Fibroblast of lung (primary cell): ENCODE measurements around the gene ANO7. TPM values are rescaled to one million over a fixed set of nuclear protein-coding genes. Genes with fewer than 3 reads are reported as not detected.

Source experiments
- DNase-seq, 2 donors: peaks; one replicate each; pipeline versions ENCODE4 v3.0.0 to v3.0.0-alpha.2; 2010; ENCODE audit warnings: low read depth in 2 of 2
- H2AFZ ChIP-seq: 2 replicates; pipeline ENCODE4 v1.5.1; 2012; ENCODE audit warnings: low read length, control low read depth, inconsistent platforms
- H3K27ac ChIP-seq: 2 replicates; pipeline ENCODE4 v1.5.1; 2011; ENCODE audit warnings: low read length, control low read depth; ENCODE audit not compliant: insufficient read depth
- H3K27me3 ChIP-seq: 2 replicates; pipeline ENCODE4 v1.5.1; 2011; ENCODE audit warnings: mild to moderate bottlenecking, low read length; ENCODE audit not compliant: control insufficient read depth, insufficient read depth
- H3K36me3 ChIP-seq: 2 replicates; pipeline ENCODE4 v1.5.1; 2011; ENCODE audit warnings: low read length; ENCODE audit not compliant: control insufficient read depth, insufficient read depth
- H3K4me1 ChIP-seq: 2 replicates; pipeline ENCODE4 v1.5.1; 2011; ENCODE audit warnings: low read length; ENCODE audit not compliant: control insufficient read depth, insufficient read depth; ENCODE audit errors: extremely low read depth
- H3K4me2 ChIP-seq: 2 replicates; pipeline ENCODE4 v1.5.1; 2011; ENCODE audit warnings: low read length, control low read depth; ENCODE audit not compliant: insufficient read depth; ENCODE audit errors: extremely low read depth
- H3K4me3 ChIP-seq, 4 experiments: fragments of 200-600 bp in 1 of 4; sonication (generic) in 1 of 4; replicated peaks in 1 of 4; 2 replicates each; pipeline ENCODE4 v1.5.1; 2011 to 2016; ENCODE audit warnings: low read length in 4 of 4, low read depth in 3 of 4, mild to moderate bottlenecking in 3 of 4, control low read depth in 2 of 4, inconsistent platforms in 1 of 4, mixed read lengths in 1 of 4; ENCODE audit not compliant: insufficient read depth in 1 of 4; ENCODE audit errors: control extremely low read depth in 1 of 4
- H3K79me2 ChIP-seq: 2 replicates; pipeline ENCODE4 v1.5.1; 2012; ENCODE audit warnings: mild to moderate bottlenecking, low read length, inconsistent platforms; ENCODE audit not compliant: control insufficient read depth, insufficient read depth
- H3K9ac ChIP-seq: 2 replicates; pipeline ENCODE4 v1.5.1; 2011; ENCODE audit warnings: mild to moderate bottlenecking, low read length, control low read depth; ENCODE audit not compliant: insufficient read depth
- H3K9me3 ChIP-seq: 2 replicates; pipeline ENCODE4 v1.5.1; 2012; ENCODE audit warnings: low read depth, low read length; ENCODE audit not compliant: control insufficient read depth, insufficient read depth
- H4K20me1 ChIP-seq: 2 replicates; pipeline ENCODE4 v1.5.1; 2011; ENCODE audit warnings: low read length; ENCODE audit not compliant: control insufficient read depth, insufficient read depth; ENCODE audit errors: extremely low read depth
- EZH2 ChIP-seq: IDR thresholded peaks from 2 replicates; pipeline ENCODE4 v1.5.1; 2012; ENCODE audit warnings: low read length, control low read depth, mild to moderate bottlenecking; ENCODE audit errors: missing control alignments
- polyA plus RNA-seq, 2 donors: library from polyadenylated mRNA; depleted of rRNA in 1 of 2; stranded (reverse) in 1 of 2; unstranded in 1 of 2; fragments of >200 nt; gene quantifications; 2 replicates each; pipeline ENCODE4 v1.2.1, GENCODE V29; 2011 to 2012; ENCODE audit warnings: missing spikeins in 1 of 2
- total RNA-seq: library from RNA; depleted of rRNA; stranded (reverse); fragments of >200 nt; gene quantifications from 2 replicates; pipeline ENCODE4 v1.2.1, GENCODE V29; 2014
- TF ChIP-seq, protein P1 (sequence below), 2 donors: IDR thresholded peaks in 1 of 2; conservative IDR thresholded peaks in 1 of 2; 1 replicate in 1 of 2; 2 replicates in 1 of 2; pipeline ENCODE4 v1.5.1; 2011 to 2012; ENCODE audit warnings: low read length in 2 of 2, control low read depth in 1 of 2, inconsistent platforms in 1 of 2, low read depth in 1 of 2, mild to moderate bottlenecking in 1 of 2

Gene ANO7
- total and polyA plus RNA-seq, 2 donors (not counting 1 experiment from before 2014, with no cell fraction given) = 0.50 TPM

DNA sequence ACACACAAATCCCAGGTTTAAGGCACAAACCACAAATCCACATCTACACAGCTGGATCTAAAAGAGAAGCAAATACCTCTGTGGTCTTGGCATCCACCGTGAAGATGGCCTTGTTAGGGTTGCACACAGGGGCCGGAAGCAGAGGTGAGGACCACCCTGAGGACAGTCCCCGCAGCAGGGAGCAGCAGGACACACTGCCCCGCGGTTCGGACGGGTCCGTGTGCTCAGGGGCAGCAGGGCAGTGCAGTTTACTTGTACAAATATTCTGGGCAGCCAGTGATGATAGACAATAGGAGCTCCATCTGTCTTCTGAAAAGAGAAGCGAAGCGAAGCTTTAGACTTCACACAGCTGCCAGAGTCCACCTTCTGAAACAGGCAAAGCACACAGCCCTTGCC is 48.0 kb upstream of the ANO7 start:
- no peak overlapping the region for H3K4me2 ChIP-seq
- no peaks in the 10 kb centered on the region for H3K27me3 ChIP-seq
- H3K36me3 ChIP-seq = peaks cover 1% of the 10 kb centered on the region
- H3K4me3 ChIP-seq = no peak overlapping the region
- no peak overlapping the region for H3K9ac ChIP-seq
- DNase-seq = no peak
- H3K9me3 ChIP-seq = no peaks in the 10 kb centered on the region
- no peaks in the 10 kb centered on the region for H3K79me2 ChIP-seq
- H4K20me1 ChIP-seq = no peaks in the 10 kb centered on the region
- no peak overlapping the region for H3K27ac ChIP-seq
- no peaks in the 10 kb centered on the region for H3K4me1 ChIP-seq
- TF ChIP-seq, protein P1, sequence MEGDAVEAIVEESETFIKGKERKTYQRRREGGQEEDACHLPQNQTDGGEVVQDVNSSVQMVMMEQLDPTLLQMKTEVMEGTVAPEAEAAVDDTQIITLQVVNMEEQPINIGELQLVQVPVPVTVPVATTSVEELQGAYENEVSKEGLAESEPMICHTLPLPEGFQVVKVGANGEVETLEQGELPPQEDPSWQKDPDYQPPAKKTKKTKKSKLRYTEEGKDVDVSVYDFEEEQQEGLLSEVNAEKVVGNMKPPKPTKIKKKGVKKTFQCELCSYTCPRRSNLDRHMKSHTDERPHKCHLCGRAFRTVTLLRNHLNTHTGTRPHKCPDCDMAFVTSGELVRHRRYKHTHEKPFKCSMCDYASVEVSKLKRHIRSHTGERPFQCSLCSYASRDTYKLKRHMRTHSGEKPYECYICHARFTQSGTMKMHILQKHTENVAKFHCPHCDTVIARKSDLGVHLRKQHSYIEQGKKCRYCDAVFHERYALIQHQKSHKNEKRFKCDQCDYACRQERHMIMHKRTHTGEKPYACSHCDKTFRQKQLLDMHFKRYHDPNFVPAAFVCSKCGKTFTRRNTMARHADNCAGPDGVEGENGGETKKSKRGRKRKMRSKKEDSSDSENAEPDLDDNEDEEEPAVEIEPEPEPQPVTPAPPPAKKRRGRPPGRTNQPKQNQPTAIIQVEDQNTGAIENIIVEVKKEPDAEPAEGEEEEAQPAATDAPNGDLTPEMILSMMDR (conservative IDR thresholded peaks at IDR 0.05 in 1 of 2, IDR thresholded peaks at IDR 0.05 in 1 of 2; ENCODE audit: low read depth in 1 of 2, low read length in 2 of 2) = no peak
- no peak for TF ChIP-seq EZH2
- no peak overlapping the region for H2AFZ ChIP-seq

DNA sequence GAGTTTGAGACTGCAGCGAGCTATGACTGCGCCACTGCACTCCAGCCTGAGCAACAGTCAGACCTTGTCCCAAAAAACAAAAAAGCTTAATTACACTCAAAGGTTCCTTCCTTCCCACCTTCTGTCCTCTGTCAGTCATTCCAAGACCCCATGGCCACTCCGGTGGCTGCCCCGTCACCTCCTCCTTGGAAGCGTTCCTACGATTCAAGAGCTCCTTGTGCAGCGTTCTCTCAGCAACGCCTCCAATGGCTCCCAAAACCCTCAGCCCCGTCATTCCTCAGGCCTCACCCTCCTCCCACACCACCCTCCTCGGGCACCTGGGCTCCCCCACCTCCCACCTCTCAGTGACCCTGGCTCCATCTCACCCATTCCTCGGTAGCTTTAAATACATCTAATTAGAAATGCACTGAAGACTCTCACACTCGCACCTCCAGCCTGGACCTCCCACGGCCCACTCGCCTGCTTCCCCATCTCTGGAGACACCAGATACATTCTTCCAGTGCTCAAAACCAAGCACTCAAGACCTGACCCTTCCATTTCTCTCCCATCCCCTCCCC is 47.2 kb upstream of the ANO7 start:
- TF ChIP-seq EZH2 = no peak
- TF ChIP-seq, protein P1 (conservative IDR thresholded peaks at IDR 0.05 in 1 of 2, IDR thresholded peaks at IDR 0.05 in 1 of 2; ENCODE audit: low read depth in 1 of 2, low read length in 2 of 2) = no peak
- H3K4me2 ChIP-seq = no peak overlapping the region
- H4K20me1 ChIP-seq = no peaks in the 10 kb centered on the region
- no peak for DNase-seq
- no peaks in the 10 kb centered on the region for H3K4me1 ChIP-seq
- H3K36me3 ChIP-seq = peaks cover 1% of the 10 kb centered on the region
- no peak overlapping the region for H3K9ac ChIP-seq
- no peaks in the 10 kb centered on the region for H3K27me3 ChIP-seq
- H3K27ac ChIP-seq = no peak overlapping the region
- no peak overlapping the region for H2AFZ ChIP-seq
- H3K9me3 ChIP-seq = no peaks in the 10 kb centered on the region
- H3K79me2 ChIP-seq = no peaks in the 10 kb centered on the region
- no peak overlapping the region for H3K4me3 ChIP-seq

DNA sequence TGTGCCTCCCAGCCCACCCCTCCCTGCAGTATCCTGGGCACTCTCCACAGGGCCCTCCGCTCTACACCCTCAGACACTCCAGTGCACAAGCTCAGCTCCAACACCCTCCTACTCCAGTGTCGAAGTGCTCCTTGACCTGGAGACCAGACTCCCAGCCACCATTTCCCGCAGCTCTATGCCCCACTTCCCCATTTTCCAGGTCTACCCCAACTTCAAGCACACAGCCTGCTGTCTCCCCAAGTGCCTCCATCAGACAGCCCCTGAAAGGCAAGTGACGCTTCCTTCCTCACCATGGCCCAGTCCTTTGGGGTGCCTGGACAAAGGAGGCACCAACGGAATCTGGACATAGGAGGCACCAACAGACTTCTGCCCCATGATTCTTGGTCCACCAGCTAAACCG is 46.4 kb upstream of the ANO7 start:
- no peak overlapping the region for H3K9ac ChIP-seq
- H4K20me1 ChIP-seq = no peaks in the 10 kb centered on the region
- no peaks in the 10 kb centered on the region for H3K36me3 ChIP-seq
- no peak overlapping the region for H2AFZ ChIP-seq
- H3K27me3 ChIP-seq = no peaks in the 10 kb centered on the region
- no peaks in the 10 kb centered on the region for H3K4me1 ChIP-seq
- H3K9me3 ChIP-seq = no peaks in the 10 kb centered on the region
- H3K4me3 ChIP-seq = no peak overlapping the region
- H3K27ac ChIP-seq = no peak overlapping the region
- no peak for DNase-seq
- TF ChIP-seq, protein P1 (conservative IDR thresholded peaks at IDR 0.05 in 1 of 2, IDR thresholded peaks at IDR 0.05 in 1 of 2; ENCODE audit: low read depth in 1 of 2, low read length in 2 of 2) = no peak
- no peak for TF ChIP-seq EZH2
- H3K79me2 ChIP-seq = no peaks in the 10 kb centered on the region
- no peak overlapping the region for H3K4me2 ChIP-seq
